Measurements from ENCODE around the gene CHI3L1.

Gene CHI3L1

DNA sequence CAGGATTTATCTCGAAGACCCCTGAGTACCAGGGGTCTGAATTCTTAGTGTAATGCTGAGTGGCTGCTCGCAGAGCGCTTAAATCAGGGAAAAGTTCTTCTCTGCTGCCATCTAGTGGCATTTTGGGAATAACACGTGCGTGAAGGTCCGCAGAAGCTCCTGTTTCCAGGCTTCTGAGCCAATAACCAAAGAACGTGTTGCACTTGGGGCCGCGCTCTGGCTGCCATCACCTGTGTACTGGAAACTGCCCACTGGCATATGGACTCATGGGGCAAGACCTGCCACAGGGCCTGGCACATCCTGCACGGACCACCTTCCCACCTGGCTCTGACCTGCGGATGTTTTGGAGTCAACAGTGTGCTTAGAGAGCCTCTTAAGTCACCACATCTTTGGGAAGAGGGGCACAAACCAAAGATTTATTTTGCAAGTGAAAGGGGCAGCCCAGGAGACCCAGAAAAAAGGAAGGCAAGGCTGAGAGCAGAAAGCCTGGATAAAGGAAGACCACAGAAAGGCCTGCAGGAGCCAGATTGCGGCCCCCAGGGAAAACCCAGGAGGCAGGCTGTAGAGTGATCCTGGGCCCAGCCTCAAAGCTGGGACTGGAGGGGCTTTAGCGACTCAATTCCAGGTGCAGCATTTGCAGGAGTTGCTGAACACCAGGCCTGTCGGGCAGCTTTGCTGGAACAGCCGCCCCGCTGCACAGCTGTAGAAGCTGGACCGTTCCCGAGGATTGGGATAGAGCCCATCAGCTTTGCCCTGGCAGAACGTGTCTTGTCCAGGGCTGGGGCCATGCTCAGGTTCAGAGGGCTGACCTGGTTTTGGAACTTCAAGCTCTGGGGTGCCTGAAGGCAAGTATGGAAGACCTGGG is 30.0 kb upstream of the CHI3L1 start:
- TF ChIP-seq FOXM1 (IDR thresholded peaks at IDR 0.05; ENCODE audit: borderline replicate concordance, low read depth) = no peak
- peak; percentile 74 for TF ChIP-seq MAX (IDR thresholded peaks at IDR 0.05)
- peak; percentile 95 for TF ChIP-seq RAD21 (IDR thresholded peaks at IDR 0.05; ENCODE audit: low read depth)

DNA sequence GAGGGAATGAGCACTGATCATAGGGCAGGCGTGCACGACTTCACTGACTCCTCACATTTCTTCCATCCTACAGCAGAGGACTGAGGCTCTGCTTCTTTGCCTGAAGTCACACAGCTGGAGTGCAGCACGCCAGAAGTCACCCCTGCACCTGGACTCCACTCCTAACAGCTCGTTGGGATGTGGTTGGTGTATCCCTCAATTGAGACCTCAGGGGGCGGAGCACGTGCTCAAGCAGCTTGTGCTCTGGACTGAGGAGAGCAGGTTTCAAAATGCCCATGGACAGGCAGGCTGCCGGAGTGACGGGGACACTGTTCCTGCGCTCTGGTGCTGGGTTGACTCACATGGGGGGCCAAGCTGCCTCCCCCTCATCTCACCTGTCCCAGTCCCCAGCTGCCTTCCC is 29.1 kb upstream of the CHI3L1 start:
- TF ChIP-seq REST (IDR thresholded peaks at IDR 0.05; ENCODE audit: low read depth) (no peak), NFIC (IDR thresholded peaks at IDR 0.05) (no peak), TEAD4 (IDR thresholded peaks at IDR 0.05) (no peak), EP300 (IDR thresholded peaks at IDR 0.05; ENCODE audit: borderline replicate concordance) (no peak)

GRCh38 chr1:203214871-203215270 is 28.4 kb upstream of the CHI3L1 start:
- TF ChIP-seq EGR1 (IDR thresholded peaks at IDR 0.05) = no peak
- no peak for TF ChIP-seq REST (IDR thresholded peaks at IDR 0.05; ENCODE audit: low read depth)
- no peak for TF ChIP-seq RAD21 (IDR thresholded peaks at IDR 0.05; ENCODE audit: low read depth)
- TF ChIP-seq MAX (IDR thresholded peaks at IDR 0.05) = no peak
- TF ChIP-seq YY1 (IDR thresholded peaks at IDR 0.05; ENCODE audit: low read depth) = no peak
- TF ChIP-seq, protein P1, sequence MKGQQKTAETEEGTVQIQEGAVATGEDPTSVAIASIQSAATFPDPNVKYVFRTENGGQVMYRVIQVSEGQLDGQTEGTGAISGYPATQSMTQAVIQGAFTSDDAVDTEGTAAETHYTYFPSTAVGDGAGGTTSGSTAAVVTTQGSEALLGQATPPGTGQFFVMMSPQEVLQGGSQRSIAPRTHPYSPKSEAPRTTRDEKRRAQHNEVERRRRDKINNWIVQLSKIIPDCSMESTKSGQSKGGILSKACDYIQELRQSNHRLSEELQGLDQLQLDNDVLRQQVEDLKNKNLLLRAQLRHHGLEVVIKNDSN (IDR thresholded peaks at IDR 0.05) = no peak
- TF ChIP-seq TCF12 (IDR thresholded peaks at IDR 0.05; ENCODE audit: low read depth) = no peak
- TF ChIP-seq EP300 (IDR thresholded peaks at IDR 0.05; ENCODE audit: borderline replicate concordance) = no peak

- TF ChIP-seq TEAD4 (IDR thresholded peaks at IDR 0.05) = no peak
Measured at GRCh38 chr1:203213126-203213525, 26.6 kb upstream of the CHI3L1 start.

DNA sequence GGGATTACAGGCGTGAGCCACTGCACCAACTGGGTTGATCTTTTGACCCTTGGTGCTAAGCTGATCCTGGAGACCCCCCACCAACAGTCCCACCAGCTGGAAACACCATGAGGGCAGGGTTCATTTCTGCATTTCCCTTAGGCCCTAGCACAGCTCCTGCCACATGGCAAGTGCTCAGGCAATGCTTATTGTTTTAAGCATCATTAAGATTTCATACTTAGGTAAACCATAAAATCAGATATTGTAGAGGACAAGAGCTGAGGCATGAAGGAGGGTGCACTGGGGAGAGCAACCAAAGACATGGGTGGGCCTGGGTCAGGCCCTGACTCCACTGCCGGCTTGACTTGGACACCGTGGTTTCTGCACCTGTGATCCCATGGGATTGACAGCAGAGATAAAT is 25.3 kb upstream of the CHI3L1 start:
- no peak for TF ChIP-seq MAX (IDR thresholded peaks at IDR 0.05)
- TF ChIP-seq CEBPB (IDR thresholded peaks at IDR 0.05) = no peak
- TF ChIP-seq TAF1 (IDR thresholded peaks at IDR 0.05; ENCODE audit: low read depth) = no peak

DNA sequence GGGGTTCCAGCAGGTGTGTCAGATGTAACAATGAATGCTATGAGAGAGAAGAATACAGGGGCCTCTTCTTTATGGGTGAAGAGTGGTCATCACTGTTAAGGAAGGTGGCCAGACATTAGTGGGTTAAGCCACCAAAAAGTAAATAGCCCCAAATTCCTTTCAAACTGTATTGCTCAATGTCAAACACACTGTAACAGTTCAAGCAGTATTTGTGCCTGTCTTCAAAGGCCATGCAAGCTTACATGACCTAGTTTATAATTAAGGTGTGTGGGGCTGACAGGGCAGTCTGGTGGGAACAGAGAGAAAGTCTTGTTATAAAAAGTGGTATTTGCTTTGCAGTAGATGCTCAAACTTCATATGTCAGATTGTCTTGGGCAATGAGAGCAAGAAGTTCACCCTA is 24.5 kb upstream of the CHI3L1 start:
- TF ChIP-seq TEAD4 (IDR thresholded peaks at IDR 0.05) = no peak
- no peak for TF ChIP-seq RAD21 (IDR thresholded peaks at IDR 0.05; ENCODE audit: low read depth)
- TF ChIP-seq YY1 (IDR thresholded peaks at IDR 0.05; ENCODE audit: low read depth) = no peak
- TF ChIP-seq CEBPB (IDR thresholded peaks at IDR 0.05) = no peak
- no peak for TF ChIP-seq MAX (IDR thresholded peaks at IDR 0.05)
- TF ChIP-seq NFIC (IDR thresholded peaks at IDR 0.05) = no peak
- TF ChIP-seq, protein P1 (IDR thresholded peaks at IDR 0.05) = no peak
- TF ChIP-seq ZBTB7A (IDR thresholded peaks at IDR 0.05; ENCODE audit: low read depth) = no peak
- no peak for TF ChIP-seq EP300 (IDR thresholded peaks at IDR 0.05; ENCODE audit: borderline replicate concordance)
- TF ChIP-seq REST (IDR thresholded peaks at IDR 0.05; ENCODE audit: low read depth) = no peak
- TF ChIP-seq TAF1 (IDR thresholded peaks at IDR 0.05; ENCODE audit: low read depth) = no peak
- no peak for TF ChIP-seq CREB1 (IDR thresholded peaks at IDR 0.05; ENCODE audit: low read depth)
- no peak for TF ChIP-seq TCF12 (IDR thresholded peaks at IDR 0.05; ENCODE audit: low read depth)
- TF ChIP-seq FOXM1 (IDR thresholded peaks at IDR 0.05; ENCODE audit: borderline replicate concordance, low read depth) = no peak
- no peak for TF ChIP-seq EGR1 (IDR thresholded peaks at IDR 0.05)
